Renal pelvis (tissue), 12 donors: ENCODE measurements around the gene TACO1. TPM values are rescaled to one million over a fixed set of nuclear protein-coding genes. Genes with fewer than 3 reads are reported as not detected.

Experiments
- DNase-seq: peaks from one replicate; pipeline ENCODE4 v3.0.0-alpha.2; 2013
- long read RNA-seq, 16 experiments: transcript quantifications; one replicate each; lab custom pipeline, GENCODE V29; 2026
- polyA plus RNA-seq, 3 donors: library from polyadenylated mRNA; unstranded; fragments of 120-200 nt; gene quantifications; one replicate each; pipeline ENCODE4 v1.2.1, GENCODE V29; 2013; ENCODE audit not compliant: insufficient read length in 3 of 3

Gene TACO1
- 10 to 100 TPM; 23.1 to 31.3 (median 28.8) TPM for polyA plus RNA-seq
- long read RNA-seq, donor 1, transcript TACO1-201 (5 exons, 1,469 nt) = major isoform, 12 of 12 reads
- long read RNA-seq, donor 1, partial matches to known transcripts = 0 of 12 reads
- long read RNA-seq, donor 1, other reads (novel, unspliced or antisense) = 0 of 12 reads
- long read RNA-seq, donor 2, transcript TACO1-201 (5 exons, 1,469 nt) = major isoform, 24 of 24 reads
- long read RNA-seq, donor 2, partial matches to known transcripts = 0 of 24 reads
- long read RNA-seq, donor 2, other reads (novel, unspliced or antisense) = 0 of 24 reads
- long read RNA-seq, donor 3, transcript TACO1-201 (5 exons, 1,469 nt) = major isoform, 10 of 10 reads
- long read RNA-seq, donor 3, partial matches to known transcripts = 0 of 10 reads
- long read RNA-seq, donor 3, other reads (novel, unspliced or antisense) = 0 of 10 reads
- long read RNA-seq, donor 4, transcript TACO1-201 (5 exons, 1,469 nt) = major isoform, 16 of 17 reads
- long read RNA-seq, donor 4, partial matches to known transcripts = 0 of 17 reads
- long read RNA-seq, donor 4, other reads (novel, unspliced or antisense) = 0 of 17 reads
- long read RNA-seq, donor 5, transcript TACO1-201 (5 exons, 1,469 nt) = major isoform, 12 of 12 reads
- long read RNA-seq, donor 5, partial matches to known transcripts = 0 of 12 reads
- long read RNA-seq, donor 5, other reads (novel, unspliced or antisense) = 0 of 12 reads
- long read RNA-seq, donor 6, transcript TACO1-201 (5 exons, 1,469 nt) = major isoform, 12 of 12 reads
- long read RNA-seq, donor 6, partial matches to known transcripts = 0 of 12 reads
- long read RNA-seq, donor 6, other reads (novel, unspliced or antisense) = 0 of 12 reads
- long read RNA-seq, donor 7, transcript TACO1-201 (5 exons, 1,469 nt) = major isoform, 14 of 14 reads
- long read RNA-seq, donor 7, partial matches to known transcripts = 0 of 14 reads
- long read RNA-seq, donor 7, other reads (novel, unspliced or antisense) = 0 of 14 reads
- long read RNA-seq, donor 8, partial matches to known transcripts = 0 of 2 reads
- long read RNA-seq, donor 8, other reads (novel, unspliced or antisense) = 0 of 2 reads
- long read RNA-seq, donor 9, transcript TACO1-201 (5 exons, 1,469 nt) = major isoform, 18 of 18 reads
- long read RNA-seq, donor 9, partial matches to known transcripts = 0 of 18 reads
- long read RNA-seq, donor 9, other reads (novel, unspliced or antisense) = 0 of 18 reads
- long read RNA-seq, donor 10, transcript TACO1-201 (5 exons, 1,469 nt) = major isoform, 10 of 10 reads
- long read RNA-seq, donor 10, partial matches to known transcripts = 0 of 10 reads
- long read RNA-seq, donor 10, other reads (novel, unspliced or antisense) = 0 of 10 reads
- long read RNA-seq, donor 11, transcript TACO1-201 (5 exons, 1,469 nt) = major isoform, 11 of 17 reads
- long read RNA-seq, donor 11, partial matches to known transcripts = 6 of 17 reads
- long read RNA-seq, donor 11, other reads (novel, unspliced or antisense) = 0 of 17 reads
- long read RNA-seq, donor 12, transcript TACO1-201 (5 exons, 1,469 nt) = major isoform, 13 of 13 reads
- long read RNA-seq, donor 12, partial matches to known transcripts = 0 of 13 reads
- long read RNA-seq, donor 12, other reads (novel, unspliced or antisense) = 0 of 13 reads
- long read RNA-seq, donor 13, partial matches to known transcripts = 0 of 3 reads
- long read RNA-seq, donor 13, other reads (novel, unspliced or antisense) = 0 of 3 reads
- long read RNA-seq, donor 14 = 0 reads
- long read RNA-seq, donor 15 = 0 reads
- long read RNA-seq, donor 16, transcript TACO1-201 (5 exons, 1,469 nt) = major isoform, 12 of 12 reads
- long read RNA-seq, donor 16, partial matches to known transcripts = 0 of 12 reads
- long read RNA-seq, donor 16, other reads (novel, unspliced or antisense) = 0 of 12 reads

- DNase-seq = peak; percentile 76
These were observed at the start of gene TACO1 for GRCh38 chr17:63600569-63601438. TACO1 (plus strand) TSS chr17:63600895; CDS start chr17:63601084, 189 bp downstream.

GRCh38 chr17:63552211-63552610, 48.5 kb upstream of the TACO1 start:
- no peak for DNase-seq

GRCh38 chr17:63555500-63556156, 45.1 kb upstream of the TACO1 start:
- no peak for DNase-seq

GRCh38 chr17:63557416-63557815, 43.3 kb upstream of the TACO1 start:
- no peak for DNase-seq

- DNase-seq = no peak
These were observed 42.3 kb upstream of the TACO1 start for GRCh38 chr17:63558441-63558840.

GRCh38 chr17:63561819-63562218, 38.9 kb upstream of the TACO1 start:
- no peak for DNase-seq

GRCh38 chr17:63563339-63563738, 37.4 kb upstream of the TACO1 start:
- DNase-seq = no peak

GRCh38 chr17:63564562-63564961, 36.1 kb upstream of the TACO1 start:
- no peak for DNase-seq

- no peak for DNase-seq
These were observed 33.5 kb upstream of the TACO1 start for GRCh38 chr17:63567229-63567628.

GRCh38 chr17:63568563-63568962, 32.1 kb upstream of the TACO1 start:
- DNase-seq = no peak

GRCh38 chr17:63571632-63572310, 28.9 kb upstream of the TACO1 start:
- no peak for DNase-seq

GRCh38 chr17:63573634-63574033, 27.1 kb upstream of the TACO1 start:
- DNase-seq = no peak

GRCh38 chr17:63578027-63578768, 22.5 kb upstream of the TACO1 start:
- no peak for DNase-seq

- no peak for DNase-seq
These were observed 22.0 kb upstream of the TACO1 start for GRCh38 chr17:63578769-63579111.

GRCh38 chr17:63579633-63580032, 21.1 kb upstream of the TACO1 start:
- DNase-seq = no peak

GRCh38 chr17:63587770-63588169, 12.9 kb upstream of the TACO1 start:
- no peak for DNase-seq

GRCh38 chr17:63588797-63589196, 11.9 kb upstream of the TACO1 start:
- DNase-seq = no peak

- DNase-seq = no peak
These were observed 11.0 kb upstream of the TACO1 start for GRCh38 chr17:63589646-63590045.
